Gastrocnemius medialis (tissue), 4 donors: Measurements from ENCODE around the gene IGFBP4.

Experiments
- POLR2A ChIP-seq, 2 donors: fragments of 450-650 bp; IDR thresholded peaks; one replicate each; pipeline ENCODE4 v1.6.1; 2017; ENCODE audit warnings: antibody characterized with exemption in 2 of 2, mild to moderate bottlenecking in 2 of 2, moderate library complexity in 2 of 2
- TF ChIP-seq, protein P1 (sequence below), 5 experiments: fragments of 450-650 bp in 3 of 5; fragments of 200-600 bp in 2 of 5; sonication (generic) in 2 of 5; IDR thresholded peaks in 4 of 5; conservative IDR thresholded peaks in 1 of 5; 1 replicate in 4 of 5; 2 replicates in 1 of 5; pipeline ENCODE4 v1.5.1; 2016 to 2019; ENCODE audit warnings: antibody characterized with exemption in 5 of 5, mild to moderate bottlenecking in 3 of 5, moderate library complexity in 3 of 5

DNA sequence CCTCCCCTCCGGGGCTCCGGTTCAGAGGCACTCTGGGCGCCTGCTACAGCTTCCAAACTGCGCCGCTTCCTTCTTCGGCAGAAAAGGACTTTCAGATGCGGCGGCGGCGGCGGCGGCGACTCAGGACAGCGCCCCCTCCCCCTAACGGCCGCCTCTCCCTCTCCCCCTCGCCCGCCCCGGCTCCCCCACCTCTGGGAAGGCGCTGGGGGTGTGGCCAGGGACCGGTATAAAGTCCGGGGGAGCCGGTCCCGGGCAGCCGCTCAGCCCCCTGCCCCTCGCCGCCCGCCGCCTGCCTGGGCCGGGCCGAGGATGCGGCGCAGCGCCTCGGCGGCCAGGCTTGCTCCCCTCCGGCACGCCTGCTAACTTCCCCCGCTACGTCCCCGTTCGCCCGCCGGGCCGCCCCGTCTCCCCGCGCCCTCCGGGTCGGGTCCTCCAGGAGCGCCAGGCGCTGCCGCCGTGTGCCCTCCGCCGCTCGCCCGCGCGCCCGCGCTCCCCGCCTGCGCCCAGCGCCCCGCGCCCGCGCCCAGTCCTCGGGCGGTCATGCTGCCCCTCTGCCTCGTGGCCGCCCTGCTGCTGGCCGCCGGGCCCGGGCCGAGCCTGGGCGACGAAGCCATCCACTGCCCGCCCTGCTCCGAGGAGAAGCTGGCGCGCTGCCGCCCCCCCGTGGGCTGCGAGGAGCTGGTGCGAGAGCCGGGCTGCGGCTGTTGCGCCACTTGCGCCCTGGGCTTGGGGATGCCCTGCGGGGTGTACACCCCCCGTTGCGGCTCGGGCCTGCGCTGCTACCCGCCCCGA lies at the start of gene IGFBP4:
- TF ChIP-seq, protein P1, sequence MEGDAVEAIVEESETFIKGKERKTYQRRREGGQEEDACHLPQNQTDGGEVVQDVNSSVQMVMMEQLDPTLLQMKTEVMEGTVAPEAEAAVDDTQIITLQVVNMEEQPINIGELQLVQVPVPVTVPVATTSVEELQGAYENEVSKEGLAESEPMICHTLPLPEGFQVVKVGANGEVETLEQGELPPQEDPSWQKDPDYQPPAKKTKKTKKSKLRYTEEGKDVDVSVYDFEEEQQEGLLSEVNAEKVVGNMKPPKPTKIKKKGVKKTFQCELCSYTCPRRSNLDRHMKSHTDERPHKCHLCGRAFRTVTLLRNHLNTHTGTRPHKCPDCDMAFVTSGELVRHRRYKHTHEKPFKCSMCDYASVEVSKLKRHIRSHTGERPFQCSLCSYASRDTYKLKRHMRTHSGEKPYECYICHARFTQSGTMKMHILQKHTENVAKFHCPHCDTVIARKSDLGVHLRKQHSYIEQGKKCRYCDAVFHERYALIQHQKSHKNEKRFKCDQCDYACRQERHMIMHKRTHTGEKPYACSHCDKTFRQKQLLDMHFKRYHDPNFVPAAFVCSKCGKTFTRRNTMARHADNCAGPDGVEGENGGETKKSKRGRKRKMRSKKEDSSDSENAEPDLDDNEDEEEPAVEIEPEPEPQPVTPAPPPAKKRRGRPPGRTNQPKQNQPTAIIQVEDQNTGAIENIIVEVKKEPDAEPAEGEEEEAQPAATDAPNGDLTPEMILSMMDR (IDR thresholded peaks at IDR 0.05 in 4 of 5, conservative IDR thresholded peaks at IDR 0.05 in 1 of 5): peak in 4 of 5 experiments; percentile 42 to 46 (median 45)
- peak; percentile 46 to 73 for TF ChIP-seq POLR2A (IDR thresholded peaks at IDR 0.05)
